GM12892 (cell line): ENCODE data around the gene ATXN10.

Experiments
- POLR2A ChIP-seq: IDR thresholded peaks from 2 replicates; pipeline ENCODE4 v1.6.1; 2011; ENCODE audit warnings: low read depth, low read length, control low read depth
- POLR2AphosphoS5 ChIP-seq: IDR thresholded peaks from 2 replicates; pipeline ENCODE4 v1.6.1; 2011; ENCODE audit warnings: low read depth, low read length, control low read depth

- TF ChIP-seq POLR2A (no peak), POLR2AphosphoS5 (no peak)
These were observed 22.2 kb downstream of the ATXN10 start for GRCh38 chr22:45693835-45694234.
